NCI-H510A (cell line): Measurements from ENCODE around the gene MYMK.

Source experiments
- DNase-seq: peaks from one replicate; lab custom pipeline; 2025; lab: John Stamatoyannopoulos, UW

MYMK gene

DNA sequence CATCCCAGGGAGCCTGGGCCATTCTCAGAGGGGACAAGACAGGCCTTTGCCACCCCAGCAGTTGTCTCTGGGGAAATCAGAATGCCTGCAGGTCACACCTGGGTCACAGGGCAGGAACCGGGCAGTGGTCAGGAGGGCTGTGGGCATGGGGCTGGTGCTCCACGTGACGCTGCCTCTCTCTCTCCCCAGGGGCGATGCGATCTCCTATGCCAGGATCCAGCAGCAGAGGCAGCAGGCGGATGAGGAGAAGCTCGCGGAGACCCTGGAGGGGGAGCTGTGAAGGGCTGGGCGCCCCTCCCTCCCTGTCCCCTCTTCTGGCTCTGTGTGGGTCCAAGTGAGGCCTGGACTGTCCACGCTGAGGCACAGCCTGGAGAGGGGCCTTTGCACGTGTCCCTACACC lies 56.4 kb downstream of the MYMK start:
- no peak for DNase-seq

GRCh38 chr9:133467101-133467500 lies 57.7 kb downstream of the MYMK start:
- DNase-seq: no peak

GRCh38 chr9:133465984-133466383 lies 58.8 kb downstream of the MYMK start:
- DNase-seq: no peak

GRCh38 chr9:133464638-133465037 lies 60.1 kb downstream of the MYMK start:
- DNase-seq: no peak
